HepG2 (cell line): ENCODE data around the gene AK8. TPM values are rescaled to one million over a fixed set of nuclear protein-coding genes. Genes with fewer than 3 reads are reported as not detected.
A peak's percentile ranks its signal among the peaks of the same experiment; 100 is the strongest.

Experiments
- ATAC-seq: fragments of 200-7000 bp; cut with Tn5 transposase; 3 replicates; pipeline ENCODE4 v1.9.1; 2020; ENCODE audit warnings: mild to moderate bottlenecking, moderate library complexity
- BruUV-seq: library from RNA; stranded (reverse); fragments of 400-500 nt; replicated peaks from 2 replicates; lab custom pipeline; 2021; lab: Mats Ljungman, UMichigan
- CTCF ChIA-PET: fragments of 300-600 bp; formaldehyde crosslinking; extraction: SDS; loops from one replicate; lab custom pipeline; 2021; ENCODE audit warnings: low total read pairs, inconsistent platforms, low intra/inter-chr PET ratio; lab: Yijun Ruan, JAX
- POLR2A ChIA-PET: fragments of 350-600 bp; sonication (Branson Sonifier 250); formaldehyde crosslinking; loops from one replicate; lab custom pipeline; 2020; ENCODE audit warnings: antibody characterized with exemption, inconsistent platforms; lab: Yijun Ruan, JAX
- DNase-seq: peaks from one replicate; pipeline ENCODE4 v3.0.0-alpha.2; 2015; ENCODE audit warnings: low spot score
- FAIRE-seq: peaks from 3 replicates; lab custom pipeline; 2011; peaks lifted over from hg19 to GRCh38; lab: Jason Lieb, UNC
- H2AFZ ChIP-seq: one replicate; pipeline ENCODE4 v1.6.1; 2011; ENCODE audit warnings: low read length, inconsistent platforms
- H3K27ac ChIP-seq: fragments of 300-600 bp; 3 replicates; pipeline ENCODE4 v1.8.0; 2011; ENCODE audit warnings: mixed run types, mild to moderate bottlenecking, mixed read lengths, low read length, inconsistent platforms; ENCODE audit not compliant: insufficient read depth; ENCODE audit errors: extremely low read length
- H3K27me3 ChIP-seq, 2 experiments: fragments of 200-600 bp in 1 of 2; 2 replicates in 1 of 2; 3 replicates in 1 of 2; pipeline versions ENCODE4 v1.6.0 to v1.8.0; 2011; ENCODE audit warnings: low read length in 2 of 2, mild to moderate bottlenecking in 2 of 2, moderate library complexity in 2 of 2, inconsistent platforms in 1 of 2; ENCODE audit not compliant: insufficient read depth in 2 of 2, control insufficient read depth in 1 of 2
- H3K36me3 ChIP-seq, 2 experiments: fragments of 200-600 bp in 1 of 2; replicated peaks in 1 of 2; 2 replicates in 1 of 2; 3 replicates in 1 of 2; pipeline versions ENCODE4 v1.5.1 to v1.8.0; 2011; ENCODE audit warnings: low read length in 2 of 2, inconsistent platforms in 1 of 2; ENCODE audit not compliant: insufficient read depth in 2 of 2, control insufficient read depth in 1 of 2
- H3K4me1 ChIP-seq: 2 replicates; pipeline ENCODE4 v1.5.1; 2012; ENCODE audit warnings: low read length, inconsistent platforms; ENCODE audit not compliant: insufficient read depth
- H3K4me2 ChIP-seq: 2 replicates; pipeline ENCODE4 v1.6.0; 2011; ENCODE audit warnings: low read depth, low read length, inconsistent platforms
- H3K4me3 ChIP-seq, 3 experiments: fragments of 200-600 bp in 1 of 3; sonication (generic), shearing (Covaris generic) in 1 of 3; replicated peaks in 1 of 3; 2 replicates each; pipeline ENCODE4 v1.5.1; 2011 to 2016; ENCODE audit warnings: low read length in 3 of 3, inconsistent platforms in 2 of 3, low read depth in 2 of 3, mild to moderate bottlenecking in 2 of 3, control low read depth in 1 of 3, mixed read lengths in 1 of 3; ENCODE audit not compliant: insufficient read depth in 1 of 3
- H3K79me2 ChIP-seq: one replicate; pipeline ENCODE4 v1.6.1; 2011; ENCODE audit warnings: low read length, inconsistent platforms; ENCODE audit not compliant: insufficient read depth
- H3K9ac ChIP-seq: 2 replicates; pipeline ENCODE4 v1.6.0; 2011; ENCODE audit warnings: mild to moderate bottlenecking, low read depth, low read length, inconsistent platforms; ENCODE audit not compliant: insufficient read depth
- H3K9me3 ChIP-seq: 2 replicates; pipeline ENCODE4 v1.5.1; 2012; ENCODE audit warnings: mild to moderate bottlenecking, low read length
- H4K20me1 ChIP-seq: 2 replicates; pipeline ENCODE4 v1.6.0; 2011; ENCODE audit warnings: inconsistent platforms, mild to moderate bottlenecking, low read length, moderate library complexity; ENCODE audit not compliant: insufficient read depth
- ATAD3A ChIP-seq: sonication (generic); formaldehyde crosslinking; IDR thresholded peaks from 2 replicates; pipeline ENCODE4 v1.4.0; 2020; ENCODE audit warnings: missing genetic modification reagents
- REPIN1 ChIP-seq: sonication (generic); formaldehyde crosslinking; IDR thresholded peaks from 2 replicates; pipeline ENCODE4 v1.8.0; 2022; ENCODE audit warnings: missing genetic modification reagents, low read depth, mild to moderate bottlenecking, borderline replicate concordance
- ZBTB38 ChIP-seq: sonication (generic); formaldehyde crosslinking; IDR thresholded peaks from 2 replicates; pipeline ENCODE4 v1.5.1; 2020; ENCODE audit warnings: mild to moderate bottlenecking, missing genetic modification reagents
- ZNF121 ChIP-seq: sonication (generic); formaldehyde crosslinking; IDR thresholded peaks from 2 replicates; pipeline ENCODE4 v1.5.0; 2020; ENCODE audit warnings: mild to moderate bottlenecking, missing genetic modification reagents
- ZNF780A ChIP-seq: sonication (generic); formaldehyde crosslinking; IDR thresholded peaks from 2 replicates; pipeline ENCODE4 v1.8.0; 2022; ENCODE audit warnings: mild to moderate bottlenecking, missing genetic modification reagents, moderate library complexity
- WGBS: methylation state at CpG from one replicate; pipeline ENCODE4 v1.1.6; 2017; ENCODE audit warnings: low lambda C conversion rate; 5-methylcytosine and 5-hydroxymethylcytosine counted together
- in situ Hi-C: cut with HindIII; loops from 2 replicates; pipeline ENCODE4 v1.10.0; 2017; ENCODE audit warnings: low pct_unique_long_range_greater_than_20kb; ENCODE audit not compliant: extremely low pct_ligation_motif_present
- intact Hi-C: fragments of 100-400 bp; cut with micrococcal nuclease; formaldehyde crosslinking; loops from one replicate; pipeline ENCODE4 v1.10.0; 2022; ENCODE audit not compliant: unreplicated experiment
- polyA plus RNA-seq, 8 experiments: library from polyadenylated mRNA; depleted of rRNA in 3 of 8; stranded (reverse) in 7 of 8; unstranded in 1 of 8; fragments of >200 nt; fragmentation: Illumina TruSeq in 4 of 8; extraction: Trizol in 4 of 8; gene quantifications; 2 replicates each; pipeline versions ENCODE4 v1.2.1 to v1.2.3, GENCODE V29; 2011 to 2016; ENCODE audit warnings: low read depth in 4 of 8, missing spikeins in 1 of 8, mixed read lengths in 1 of 8; ENCODE audit not compliant: insufficient read depth in 1 of 8
- total RNA-seq, 5 experiments: library from RNA; depleted of rRNA; stranded (reverse); fragments of >200 nt; fragmentation: Illumina TruSeq; extraction: Trizol; gene quantifications; 2 replicates each; pipeline ENCODE4 v1.2.3, GENCODE V29; 2016; ENCODE audit warnings: low read depth in 1 of 5
- TF ChIP-seq, protein P1 (sequence below): sonication (generic); formaldehyde crosslinking; IDR thresholded peaks from 2 replicates; pipeline ENCODE4 v1.4.0; 2020; ENCODE audit warnings: missing genetic modification reagents

The AK8 gene
- total and polyA plus RNA-seq, 2 of the 13 experiments (the other 11 are each of a cell fraction or from before 2014, with no cell fraction given): 0.11 TPM; not detected in 1

DNA sequence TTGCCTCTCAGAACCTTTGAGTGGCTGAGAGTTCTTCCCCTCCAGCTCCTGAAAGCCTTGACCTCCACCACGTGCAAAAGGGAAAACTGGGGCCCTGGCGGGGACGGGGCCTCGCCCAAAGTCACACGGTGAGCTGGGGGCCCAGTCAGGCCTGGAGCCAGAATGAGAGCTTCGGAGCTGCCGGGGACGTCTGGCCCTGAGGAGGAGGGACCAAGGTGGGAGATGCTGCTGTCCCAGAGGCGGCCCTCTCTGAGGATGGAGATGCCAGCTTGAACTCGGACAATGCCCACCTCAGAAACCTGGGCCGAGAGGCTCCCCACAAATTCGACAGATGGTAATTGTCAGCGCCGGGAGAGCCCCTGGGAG, 643 bp downstream of the AK8 start (continued):
- TF ChIP-seq, protein P1, sequence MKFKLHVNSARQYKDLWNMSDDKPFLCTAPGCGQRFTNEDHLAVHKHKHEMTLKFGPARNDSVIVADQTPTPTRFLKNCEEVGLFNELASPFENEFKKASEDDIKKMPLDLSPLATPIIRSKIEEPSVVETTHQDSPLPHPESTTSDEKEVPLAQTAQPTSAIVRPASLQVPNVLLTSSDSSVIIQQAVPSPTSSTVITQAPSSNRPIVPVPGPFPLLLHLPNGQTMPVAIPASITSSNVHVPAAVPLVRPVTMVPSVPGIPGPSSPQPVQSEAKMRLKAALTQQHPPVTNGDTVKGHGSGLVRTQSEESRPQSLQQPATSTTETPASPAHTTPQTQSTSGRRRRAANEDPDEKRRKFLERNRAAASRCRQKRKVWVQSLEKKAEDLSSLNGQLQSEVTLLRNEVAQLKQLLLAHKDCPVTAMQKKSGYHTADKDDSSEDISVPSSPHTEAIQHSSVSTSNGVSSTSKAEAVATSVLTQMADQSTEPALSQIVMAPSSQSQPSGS (CRISPR knock-in tag): no peak
- TF ChIP-seq ATAD3A (CRISPR knock-in tag) (no peak), REPIN1 (CRISPR knock-in tag) (no peak), ZBTB38 (CRISPR knock-in tag) (no peak)
- TF ChIP-seq, all 625 proteins: peak for 0

DNA sequence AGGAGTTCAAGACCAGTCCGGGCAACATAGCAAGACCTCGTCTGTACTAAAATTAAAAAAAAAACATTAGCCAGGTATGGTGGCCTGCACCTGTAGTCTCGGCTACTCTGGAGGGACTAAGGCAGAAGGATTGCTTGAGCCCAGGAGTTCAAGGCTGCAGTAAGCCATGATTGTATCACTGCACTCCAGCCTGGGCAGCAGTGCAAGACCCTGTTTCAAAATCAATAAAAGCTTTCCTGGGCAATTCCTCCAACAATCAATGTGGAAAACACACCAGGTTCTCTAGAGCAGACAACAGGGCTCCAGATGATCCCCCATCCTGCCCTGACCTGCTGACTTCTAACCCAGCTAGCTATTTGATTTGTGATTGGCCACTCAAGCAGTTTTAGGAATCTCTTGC, 1.2 kb downstream of the AK8 start:
- 55% methylated on average over 3 of the region's 3 CpGs for WGBS
- Histone ChIP-seq H3K79me2 (no peaks in the 10 kb centered on the region), H3K4me1 (peaks cover 15% of the 10 kb centered on the region; the same call in 1 of the 2 replicates), H3K27me3 (peaks cover 0 to 8% of the 10 kb centered on the region in 2 experiments; a peak in 3 of 5 replicates), H3K4me2 (peak overlapping the region; percentile 82; the same call in 1 of the 2 replicates), H3K27ac (no peak overlapping the region), H3K9ac (no peak overlapping the region), H2AFZ (no peak overlapping the region), H3K4me3 (no peak overlapping the region), H4K20me1 (no peaks in the 10 kb centered on the region), H3K9me3 (no peaks in the 10 kb centered on the region), H3K36me3 (no peaks in the 10 kb centered on the region)
- BruUV-seq: no TSS peak
- in situ Hi-C loops: no loop called here
- DNase-seq (no peak), FAIRE-seq (no peak), ATAC-seq (no peak)
- ChIA-PET POLR2A (interaction anchor here (0.9 kb wide), 1 partner anchor 27 kb away, joined by 3 read pairs; no protein-coding TSS in a partner anchor), CTCF (no interaction called here)
- TF ChIP-seq ZNF121 (CRISPR knock-in tag): peak; percentile 24; the same call in 1 of the 2 replicates
- TF ChIP-seq ZNF780A (CRISPR knock-in tag): no peak
- intact Hi-C loops: no loop called here
